Pulmonary artery endothelial cell (primary cell): ENCODE results near the gene UMODL1. TPM values are rescaled to one million over a fixed set of nuclear protein-coding genes. Genes with fewer than 3 reads are reported as not detected.

Experiments
- DNase-seq: peaks from one replicate; pipeline ENCODE4 v3.0.0-alpha.2; 2011; ENCODE audit warnings: low read depth, low spot score
- total RNA-seq: library from RNA; depleted of rRNA; stranded (reverse); fragments of >200 nt; gene quantifications from 2 replicates; pipeline ENCODE4 v1.2.3, GENCODE V29; 2014

The UMODL1 gene
- total RNA-seq: not detected in 2 replicates

DNA sequence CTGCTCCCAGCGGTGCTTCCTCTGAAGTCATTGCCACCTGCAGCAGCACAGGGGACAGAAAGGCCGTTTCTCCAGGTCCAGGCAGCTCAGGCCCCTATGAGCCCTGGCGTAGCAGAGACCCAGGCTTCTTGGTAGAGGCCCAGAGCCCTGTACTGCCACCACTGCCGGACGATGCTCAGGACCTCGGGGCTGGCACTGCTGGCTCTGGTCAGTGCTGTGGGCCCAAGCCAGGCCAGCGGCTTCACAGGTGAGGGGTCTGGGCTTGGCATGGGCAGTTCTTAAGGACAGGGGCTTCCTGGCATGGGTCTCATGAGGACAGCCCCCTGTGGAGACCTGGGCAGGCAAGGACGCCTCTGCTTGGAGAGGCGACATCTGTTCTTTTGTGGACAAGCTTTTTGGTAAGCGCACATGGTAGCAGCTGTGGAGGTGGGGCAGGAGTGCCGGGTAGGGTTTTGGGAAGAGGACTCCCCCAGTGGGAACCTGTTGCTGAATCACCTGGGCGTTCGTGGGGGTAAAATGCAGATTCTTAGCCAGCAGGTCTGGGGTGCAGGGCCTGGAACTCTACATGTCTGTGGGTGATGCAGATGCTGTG, at the start of gene UMODL1:
UMODL1 (plus strand) TSS at position 172 of the 592 bp plus-strand sequence; CDS start at position 172, 0 bp downstream.
- no peak for DNase-seq

GRCh38 chr21:42021371-42022090, 49.6 kb upstream of the UMODL1 start:
- DNase-seq: no peak

DNA sequence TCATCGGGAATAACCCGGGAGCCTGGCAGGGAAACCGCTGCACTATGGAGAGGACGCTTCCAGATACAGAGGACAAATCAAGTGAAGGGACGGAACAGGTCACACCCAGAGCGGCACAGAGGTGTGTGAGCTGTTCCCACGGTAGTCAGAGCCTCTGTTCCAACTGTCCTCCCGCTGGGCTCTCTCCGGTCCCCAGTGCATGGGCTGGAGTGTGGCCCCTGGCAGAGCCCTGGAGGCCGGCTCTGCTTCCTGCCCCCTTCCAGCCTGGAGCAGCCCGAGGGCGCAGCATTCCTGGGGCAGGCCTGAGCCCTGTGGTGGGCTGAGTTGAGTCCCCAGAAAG, 49.1 kb upstream of the UMODL1 start:
- no peak for DNase-seq

GRCh38 chr21:42022906-42023305, 48.2 kb upstream of the UMODL1 start:
- DNase-seq: no peak

- no peak for DNase-seq
Observed at GRCh38 chr21:42025376-42026081, 45.6 kb upstream of the UMODL1 start.

- no peak for DNase-seq
Observed at GRCh38 chr21:42026082-42026435, 45.1 kb upstream of the UMODL1 start.

DNA sequence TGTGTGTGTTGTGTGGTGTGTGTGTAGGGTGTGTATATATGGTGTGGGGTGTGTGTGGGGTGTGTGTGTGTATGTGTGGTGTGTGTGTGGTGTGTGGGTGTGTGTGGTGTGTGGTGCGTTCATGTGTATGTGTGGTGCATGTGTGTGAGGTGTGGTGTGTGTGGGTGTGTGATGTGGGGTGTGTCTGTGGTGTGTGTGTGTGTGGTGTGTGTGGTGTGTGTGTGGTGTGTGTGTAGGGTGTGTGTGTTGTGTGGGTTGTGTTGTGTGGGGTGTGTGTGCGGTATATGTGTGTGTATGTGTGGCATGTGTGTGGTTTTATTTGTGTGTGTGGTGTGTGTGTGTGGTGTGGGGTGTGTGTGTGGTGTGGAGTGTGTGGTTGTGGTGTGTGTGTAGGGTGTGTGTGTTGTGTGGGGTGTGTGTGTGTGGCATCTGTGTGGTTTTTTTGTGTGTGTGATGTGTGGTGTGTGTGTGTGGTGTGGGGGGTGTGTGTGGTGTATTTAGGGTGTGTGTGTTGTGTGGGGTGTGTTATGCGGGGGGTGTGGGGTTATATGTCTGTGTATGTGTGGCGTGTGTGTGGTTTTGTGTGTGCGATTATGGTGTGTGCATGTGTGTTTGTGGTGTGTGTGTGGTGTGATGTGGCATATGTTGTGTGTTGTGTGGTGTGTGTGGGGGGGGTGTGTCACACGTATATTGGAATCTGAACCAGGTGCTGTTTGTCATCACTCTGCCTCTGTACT, 43.9 kb upstream of the UMODL1 start:
- no peak for DNase-seq

- DNase-seq: no peak
Observed at GRCh38 chr21:42027822-42028765, 43.0 kb upstream of the UMODL1 start.

GRCh38 chr21:42028766-42029425, 42.2 kb upstream of the UMODL1 start:
- no peak for DNase-seq

- DNase-seq: no peak
Observed at GRCh38 chr21:42030311-42030710, 40.8 kb upstream of the UMODL1 start.

- DNase-seq: no peak
Observed at GRCh38 chr21:42031241-42031640, 39.9 kb upstream of the UMODL1 start.

- DNase-seq: no peak
Observed at GRCh38 chr21:42031816-42032215, 39.3 kb upstream of the UMODL1 start.

DNA sequence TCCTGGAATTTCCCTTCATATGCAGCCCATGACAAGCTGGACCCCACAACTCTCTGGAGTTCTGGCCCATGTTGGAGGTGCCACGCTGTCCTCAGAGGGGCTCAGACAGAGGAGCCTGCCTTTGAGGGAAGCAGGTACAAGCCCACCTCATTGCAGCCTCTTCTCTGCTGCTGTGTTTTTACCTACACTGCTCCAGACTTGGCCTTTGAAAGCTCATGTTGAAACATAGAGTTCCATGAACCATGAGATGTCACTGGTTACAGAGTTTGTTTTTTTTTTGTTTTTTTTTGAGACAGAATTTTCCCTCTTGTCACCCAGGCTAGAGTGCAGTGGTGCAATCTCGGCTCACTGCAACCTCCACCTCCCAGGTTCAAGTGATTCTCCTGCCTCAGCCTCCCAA, 38.9 kb upstream of the UMODL1 start:
- DNase-seq: no peak

DNA sequence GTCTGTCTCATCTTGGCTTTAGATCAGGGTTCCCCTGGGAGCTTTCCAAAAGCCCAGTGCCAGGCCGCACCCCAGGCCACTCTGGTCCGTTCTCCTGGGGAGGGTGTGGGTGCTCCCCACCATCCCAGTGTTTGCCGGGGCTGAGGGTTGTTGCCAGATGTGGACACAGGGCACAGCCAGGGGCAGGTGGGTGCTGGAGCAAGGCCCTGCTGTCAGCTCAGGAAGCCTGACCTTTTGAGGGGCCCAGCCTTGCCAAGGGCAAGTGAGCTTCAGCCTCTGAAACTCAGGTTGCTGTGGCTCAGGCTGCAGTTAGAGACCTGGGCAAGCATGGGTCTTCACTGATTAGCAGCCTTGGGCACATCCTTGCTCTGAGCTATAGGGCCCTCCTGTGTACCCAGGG, 38.1 kb upstream of the UMODL1 start:
- no peak for DNase-seq

- no peak for DNase-seq
Observed at GRCh38 chr21:42036313-42036712, 34.8 kb upstream of the UMODL1 start.

DNA sequence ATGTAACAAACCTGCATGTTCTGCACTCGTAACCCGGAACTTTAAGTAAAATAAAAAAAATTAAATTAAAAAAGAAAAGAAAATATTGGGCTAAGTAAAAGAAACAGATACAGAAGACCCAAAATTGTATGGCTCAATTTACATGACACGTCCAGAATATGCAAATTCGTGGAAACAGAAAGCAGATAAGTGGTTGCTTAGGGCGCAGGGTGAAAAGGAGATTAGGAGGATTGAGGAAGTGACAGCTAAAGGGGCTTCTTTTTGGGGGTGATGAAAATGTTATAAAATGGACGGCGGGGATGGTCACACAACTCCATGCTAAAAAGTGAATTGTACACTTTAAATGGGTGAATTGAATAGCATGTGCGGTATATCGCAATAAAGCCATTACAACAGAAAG, 33.6 kb upstream of the UMODL1 start:
- DNase-seq: no peak

- DNase-seq: no peak
Observed at GRCh38 chr21:42037943-42038342, 33.2 kb upstream of the UMODL1 start.

- no peak for DNase-seq
Observed at GRCh38 chr21:42038393-42038792, 32.7 kb upstream of the UMODL1 start.

- no peak for DNase-seq
Observed at GRCh38 chr21:42038826-42039425, 32.2 kb upstream of the UMODL1 start.

DNA sequence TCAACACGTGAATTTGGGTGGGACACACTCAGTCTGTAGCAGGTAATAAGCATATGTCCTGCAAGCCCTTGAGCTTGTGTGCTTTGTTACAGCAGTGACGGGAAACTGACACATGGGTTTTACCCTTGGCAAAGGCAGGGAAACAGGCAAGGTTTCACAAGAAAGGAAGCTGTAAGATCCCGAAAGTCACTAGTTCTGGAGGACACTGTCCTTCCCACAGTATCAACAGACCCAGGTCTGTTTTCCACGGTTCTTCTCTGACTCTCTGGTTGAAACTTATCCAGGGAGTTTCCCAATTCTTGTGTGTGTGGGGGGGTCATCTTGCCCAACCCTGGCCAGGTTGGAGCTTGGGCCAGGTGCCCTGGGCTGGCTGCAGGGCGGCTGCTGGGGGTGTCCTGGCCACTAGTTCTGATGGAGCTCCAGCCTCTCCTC, 31.6 kb upstream of the UMODL1 start:
- no peak for DNase-seq
